Left renal cortex interstitium (tissue), 4 donors: ENCODE data around the gene MYLK2. TPM values are rescaled to one million over a fixed set of nuclear protein-coding genes. Genes with fewer than 3 reads are reported as not detected.

Source experiments
- DNase-seq, 4 donors: peaks; one replicate each; pipeline ENCODE4 v3.0.0-alpha.2; 2013; ENCODE audit warnings: low read depth in 4 of 4, low spot score in 2 of 4, missing footprints in 1 of 4
- polyA plus RNA-seq, 4 donors: library from polyadenylated mRNA; unstranded; fragments of 120-200 nt; gene quantifications; one replicate each; pipeline ENCODE4 v1.2.1, GENCODE V29; 2013; ENCODE audit not compliant: insufficient read length in 4 of 4

MYLK2 gene
- polyA plus RNA-seq, 4 donors = 0.56 to 0.94 (median 0.82) TPM

DNA sequence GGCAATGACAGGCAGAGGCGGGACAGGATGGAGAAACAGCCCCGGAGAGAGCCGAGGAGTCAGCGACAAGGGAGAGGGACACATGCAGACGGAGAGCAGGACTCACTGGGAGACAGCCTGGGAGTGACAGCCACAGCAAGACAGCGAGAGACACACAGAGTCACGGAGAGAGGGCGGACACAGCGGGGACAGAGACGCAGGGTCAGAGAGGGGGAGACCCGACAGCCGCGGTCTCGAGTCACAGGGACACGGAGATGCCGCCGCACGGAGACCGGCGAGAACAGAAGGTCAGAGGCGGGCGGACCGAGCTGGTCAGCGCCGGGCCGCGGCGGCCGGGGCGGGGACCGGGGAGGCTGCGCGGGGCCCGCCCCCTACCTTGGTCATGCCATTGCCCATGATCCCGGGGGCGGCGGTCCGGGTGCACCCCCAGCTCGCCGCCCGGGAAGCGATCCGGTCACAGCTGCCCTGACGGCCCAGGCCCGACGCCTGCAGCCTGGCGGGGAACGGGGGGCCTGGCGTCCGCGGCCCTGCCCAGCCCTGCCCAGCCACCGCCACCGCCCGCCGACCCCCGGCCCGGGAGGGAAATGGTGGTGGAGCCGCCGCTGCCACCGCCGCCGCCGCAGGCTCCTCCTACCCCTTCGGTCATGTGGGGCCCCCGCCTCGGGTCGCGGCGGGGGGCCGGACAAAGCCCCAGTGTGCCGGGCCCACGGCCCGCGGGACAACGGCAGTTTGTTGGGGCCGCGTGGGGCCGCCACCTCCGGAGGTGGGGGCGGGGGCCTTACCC, 51.0 kb downstream of the MYLK2 start, which contains the start of the genes DUSP15 and TTLL9:
Gene DUSP15, minus strand, starts transcription at position 586 of the 784 bp plus-strand sequence. Its CDS starts 190 bp downstream, at position 396.
Gene TTLL9, plus strand, starts transcription at position 693 of the 784 bp plus-strand sequence. CDS start 493 bp downstream, outside the sequence.
- DNase-seq = no peak

DNA sequence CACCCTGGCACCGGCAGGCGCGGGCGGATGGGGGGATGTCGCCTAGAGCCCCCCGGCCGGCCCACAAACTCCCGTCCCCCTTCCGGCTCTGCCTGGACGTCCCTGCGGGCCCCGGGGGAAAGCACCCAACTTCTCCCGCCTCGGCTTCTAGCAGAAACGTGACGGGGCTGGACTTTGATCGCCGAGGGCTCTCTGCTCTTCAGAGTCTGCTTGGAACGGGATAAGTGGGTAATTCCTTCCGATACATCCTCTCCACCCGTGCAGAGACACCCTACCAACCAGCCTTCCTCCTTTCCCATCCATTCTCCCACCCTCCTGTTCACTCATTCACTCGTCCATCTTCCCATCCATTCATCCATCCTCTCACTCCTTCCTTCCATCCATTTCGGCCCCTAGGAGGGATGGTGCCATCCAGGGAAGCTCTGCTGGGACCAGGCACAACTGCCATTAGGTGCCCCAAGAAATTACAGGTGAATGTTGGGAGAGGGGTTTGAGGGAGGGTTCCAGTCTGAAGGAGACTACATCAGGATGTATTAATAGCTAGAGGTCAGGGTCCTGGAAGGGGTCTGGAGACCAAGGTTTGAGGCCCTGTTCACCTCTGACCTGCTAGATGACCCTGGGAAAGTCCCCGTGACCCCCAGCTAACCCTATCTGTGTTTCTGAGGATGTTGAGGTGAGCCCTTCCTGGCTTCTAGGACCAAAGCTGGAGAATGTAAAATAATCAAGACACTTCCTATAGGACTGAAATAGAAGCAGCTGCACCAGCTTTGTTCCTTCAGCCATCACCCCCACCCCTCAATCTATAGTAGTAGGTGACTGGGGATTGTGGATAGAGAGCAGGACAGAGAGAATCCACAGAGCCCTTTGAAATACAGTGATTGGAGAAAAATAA, 51.8 kb downstream of the MYLK2 start:
- DNase-seq = no peak

DNA sequence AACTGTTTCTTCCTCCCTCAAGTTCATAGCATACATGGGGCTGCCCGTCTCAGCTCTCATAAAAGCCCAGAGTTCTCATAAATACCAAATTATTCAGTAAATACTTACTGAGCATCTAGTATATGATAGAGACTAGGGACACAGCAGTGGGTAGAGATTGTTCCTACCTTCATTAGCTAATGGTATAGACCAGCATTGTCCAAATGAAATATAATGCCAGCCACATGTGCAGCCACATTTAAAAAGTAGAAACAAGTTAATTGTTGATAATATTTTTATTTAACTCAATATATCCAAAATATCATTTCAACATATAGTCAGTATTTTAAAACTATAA, 52.4 kb downstream of the MYLK2 start:
- no peak for DNase-seq

GRCh38 chr20:31872406-31872805, 53.2 kb downstream of the MYLK2 start:
- no peak for DNase-seq

GRCh38 chr20:31875671-31876070, 56.5 kb downstream of the MYLK2 start:
- DNase-seq = no peak

DNA sequence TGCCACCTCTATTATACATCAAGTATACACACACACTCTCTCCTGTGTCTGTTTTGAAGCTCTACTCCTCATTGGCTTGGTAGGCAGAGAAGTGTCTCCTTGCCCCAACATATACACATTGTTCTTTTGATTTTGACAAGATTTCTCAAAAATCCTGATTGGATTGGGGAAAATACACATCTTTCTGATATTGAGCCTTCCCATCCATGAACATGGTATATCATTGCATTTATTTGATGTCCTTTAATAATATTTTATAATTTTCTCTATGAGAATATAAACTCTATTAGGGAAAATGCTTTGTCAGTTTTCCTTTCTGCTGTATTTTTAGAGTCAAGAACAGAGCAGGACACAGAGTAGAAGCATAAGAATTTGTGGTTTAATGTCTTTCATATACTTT, 58.5 kb downstream of the MYLK2 start:
- DNase-seq = no peak

- peak; percentile 84 to 91 (median 88) for DNase-seq
Measured at GRCh38 chr20:31879143-31879987, 60.2 kb downstream of the MYLK2 start.

GRCh38 chr20:31881945-31882344, 62.8 kb downstream of the MYLK2 start:
- DNase-seq = no peak

DNA sequence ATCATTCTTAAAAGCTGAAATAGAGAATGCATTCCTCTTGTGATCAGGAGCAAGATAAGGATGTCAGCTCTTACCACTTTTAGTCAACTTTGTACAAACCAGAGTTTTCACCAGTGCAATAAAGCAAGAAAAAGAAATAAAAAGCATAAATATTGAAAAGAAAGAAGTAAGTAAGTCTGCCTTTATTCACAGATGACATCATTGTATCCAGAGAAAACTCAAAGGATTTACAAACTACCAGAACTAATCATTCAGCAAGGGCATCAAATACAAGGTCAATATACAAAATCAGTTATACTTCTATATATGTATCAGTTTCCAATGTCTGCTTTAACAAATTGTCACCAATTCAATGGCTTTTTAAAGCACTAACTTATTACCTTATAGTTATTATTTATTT, 64.7 kb downstream of the MYLK2 start:
- no peak for DNase-seq

Other genes with a start within 250 kb of the MYLK2 start
- 100 to 1,000 TPM; 159 to 263 (median 204) TPM for gene ID1, start 214.1 kb upstream of the MYLK2 start, polyA plus RNA-seq
- gene COX4I2, start 181.4 kb upstream of the MYLK2 start, polyA plus RNA-seq = 1 to 10 TPM; 1.8 to 3.0 (median 2.4) TPM
- gene BCL2L1, start 96.5 kb upstream of the MYLK2 start, polyA plus RNA-seq = 10 to 100 TPM; 71.6 to 95.8 (median 79.7) TPM
- 10 to 100 TPM; 45.4 to 49.9 (median 47.0) TPM for gene TPX2, start 80.1 kb upstream of the MYLK2 start, polyA plus RNA-seq
- gene FOXS1, start 26.2 kb downstream of the MYLK2 start, polyA plus RNA-seq = 1 to 10 TPM; 5.5 to 9.1 (median 7.6) TPM
- gene DUSP15, start 51.2 kb downstream of the MYLK2 start, polyA plus RNA-seq = 10 to 100 TPM; 16.6 to 20.7 (median 19.1) TPM
- 1 to 10 TPM; 2.2 to 5.9 (median 3.8) TPM for gene TTLL9, start 51.3 kb downstream of the MYLK2 start, polyA plus RNA-seq
- gene PDRG1, start 132.7 kb downstream of the MYLK2 start, polyA plus RNA-seq = 10 to 100 TPM; 19.8 to 22.2 (median 20.7) TPM
- gene XKR7, start 148.8 kb downstream of the MYLK2 start, polyA plus RNA-seq = under 1 TPM; 0.20 to 0.64 (median 0.32) TPM
- 1 to 10 TPM; 6.6 to 8.5 (median 7.9) TPM for gene CCM2L, start 191.1 kb downstream of the MYLK2 start, polyA plus RNA-seq
- 1 to 10 TPM; 1.9 to 3.0 (median 2.4) TPM for gene HCK, start 232.9 kb downstream of the MYLK2 start, polyA plus RNA-seq